OCI-LY1 (cell line): ENCODE measurements around the gene CC2D2A.
A peak's percentile ranks its signal among the peaks of the same experiment; 100 is the strongest.

Experiments used
- H2AFZ ChIP-seq: fragments of 200-600 bp; sonication (generic), shearing (Covaris generic); 2 replicates; pipeline ENCODE4 v1.6.0; 2014; ENCODE audit warnings: antibody characterized with exemption, mild to moderate bottlenecking, low read length
- H3F3A ChIP-seq: fragments of 200-600 bp; sonication (generic), shearing (Covaris generic); 2 replicates; pipeline ENCODE4 v1.6.0; 2014; ENCODE audit warnings: mild to moderate bottlenecking, antibody characterized with exemption, low read length, moderate library complexity; ENCODE audit not compliant: insufficient read depth
- H3K27ac ChIP-seq: fragments of 200-600 bp; sonication (generic); 2 replicates; pipeline ENCODE4 v1.5.1; 2014; ENCODE audit warnings: low read length, mixed run types, mild to moderate bottlenecking, low read depth; ENCODE audit not compliant: poor library complexity, severe bottlenecking
- H3K27me3 ChIP-seq: fragments of 200-600 bp; sonication (generic); 2 replicates; pipeline ENCODE4 v1.6.0; 2014; ENCODE audit warnings: antibody characterized with exemption, mild to moderate bottlenecking, low read length, moderate library complexity; ENCODE audit not compliant: insufficient read depth
- H3K36me3 ChIP-seq: fragments of 200-600 bp; sonication (generic); 2 replicates; pipeline ENCODE4 v1.6.1; 2014; ENCODE audit warnings: mild to moderate bottlenecking, antibody characterized with exemption, low read length, moderate library complexity, mixed read lengths; ENCODE audit not compliant: insufficient read depth
- H3K4me1 ChIP-seq: fragments of 200-600 bp; sonication (generic); 2 replicates; pipeline ENCODE4 v1.5.1; 2014; ENCODE audit warnings: mild to moderate bottlenecking, low read length, moderate library complexity; ENCODE audit not compliant: insufficient read depth, severe bottlenecking
- H3K4me2 ChIP-seq: fragments of 200-600 bp; sonication (generic), shearing (Covaris generic); 2 replicates; pipeline ENCODE4 v1.6.1; 2014; ENCODE audit warnings: low read length
- H3K4me3 ChIP-seq: fragments of 200-600 bp; sonication (generic); 2 replicates; pipeline ENCODE4 v1.5.1; 2014; ENCODE audit warnings: low read length, low read depth, mild to moderate bottlenecking, mixed read lengths; ENCODE audit not compliant: poor library complexity, severe bottlenecking
- H3K79me2 ChIP-seq: fragments of 200-600 bp; shearing (Covaris generic); 2 replicates; pipeline ENCODE4 v1.6.1; 2016; ENCODE audit warnings: mixed run types, low read length, mixed read lengths; ENCODE audit not compliant: insufficient read depth
- H3K9ac ChIP-seq: fragments of 200-600 bp; sonication (generic), shearing (Covaris generic); 2 replicates; pipeline ENCODE4 v1.6.1; 2014; ENCODE audit warnings: mild to moderate bottlenecking, low read length, mixed read lengths
- H3K9me2 ChIP-seq: fragments of 200-600 bp; sonication (generic), shearing (Covaris generic); 2 replicates; pipeline ENCODE4 v1.6.1; 2014; ENCODE audit warnings: low read depth, mild to moderate bottlenecking, low read length, mixed read lengths
- H3K9me3 ChIP-seq: fragments of 200-600 bp; shearing (Covaris generic); 2 replicates; pipeline ENCODE4 v1.6.1; 2014; ENCODE audit warnings: low read length, mixed read lengths
- H4K20me1 ChIP-seq: fragments of 200-600 bp; sonication (generic), shearing (Covaris generic); 2 replicates; pipeline ENCODE4 v1.6.0; 2016; ENCODE audit warnings: mild to moderate bottlenecking, low read length; ENCODE audit not compliant: insufficient read depth
- EZH2 ChIP-seq: fragments of 200-600 bp; sonication (generic), shearing (Covaris generic); IDR thresholded peaks from 2 replicates; pipeline ENCODE4 v1.8.0; 2017; ENCODE audit warnings: borderline replicate concordance, mixed run types, mild to moderate bottlenecking, antibody characterized with exemption, low read length, moderate library complexity, mixed read lengths
- TF ChIP-seq, protein P1 (sequence below): fragments of 200-600 bp; sonication (generic), shearing (Covaris generic); IDR thresholded peaks from 2 replicates; pipeline ENCODE4 v1.5.1; 2017; ENCODE audit warnings: mild to moderate bottlenecking, antibody characterized with exemption, low read length, moderate library complexity, mixed read lengths

The CC2D2A gene

DNA sequence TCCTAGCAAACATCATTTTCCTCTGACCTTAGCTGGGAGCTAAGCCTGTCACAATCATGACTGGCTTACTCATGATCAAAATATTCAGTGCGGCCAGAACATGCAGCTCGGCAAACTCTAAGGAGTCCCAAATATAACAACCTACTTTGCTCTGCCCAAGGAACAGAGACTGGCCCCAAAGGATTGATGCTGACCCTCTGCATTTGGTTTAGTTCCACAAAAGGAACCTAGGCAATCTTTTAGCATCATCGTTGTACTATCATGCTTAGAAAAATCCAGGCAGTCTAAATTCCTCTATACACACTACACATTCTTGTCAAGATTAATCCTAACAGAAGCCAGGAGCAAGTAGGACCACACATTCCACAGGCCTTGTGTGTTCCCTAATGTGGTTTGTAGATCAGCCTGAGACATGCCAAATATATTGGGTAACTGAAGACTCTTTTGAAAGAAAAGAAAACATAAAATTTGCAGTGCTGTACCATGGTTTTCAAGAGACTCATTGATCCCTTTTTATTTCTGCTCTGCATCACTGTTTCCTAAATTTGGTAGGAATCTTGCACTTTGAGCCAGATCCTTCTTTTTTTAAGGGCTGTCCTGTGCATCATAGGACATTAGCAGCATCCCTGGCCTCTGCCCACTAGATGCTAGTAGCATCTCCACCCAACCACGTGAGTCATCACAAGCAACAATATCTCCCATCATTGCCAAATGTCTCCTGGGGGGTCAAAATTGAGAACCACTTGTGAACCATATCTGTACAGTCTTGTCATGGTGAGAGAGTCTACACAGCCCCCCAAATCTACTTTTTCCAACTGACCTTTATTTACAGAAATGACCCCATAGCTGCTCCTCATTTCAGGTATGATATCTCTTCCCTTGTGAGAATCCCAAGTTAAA lies 17.6 kb upstream of the CC2D2A start:
- Histone ChIP-seq H4K20me1 (no peaks in the 10 kb centered on the region), H3K27ac (no peak overlapping the region), H3F3A (no peaks in the 10 kb centered on the region), H3K4me2 (no peak overlapping the region), H3K4me3 (no peak overlapping the region), H3K9ac (no peak overlapping the region), H3K27me3 (no peaks in the 10 kb centered on the region), H3K9me2 (no peaks in the 10 kb centered on the region), H3K9me3 (no peaks in the 10 kb centered on the region), H3K4me1 (peaks cover 5% of the 10 kb centered on the region), H3K79me2 (no peaks in the 10 kb centered on the region), H2AFZ (no peak overlapping the region), H3K36me3 (no peaks in the 10 kb centered on the region)
- no peak for TF ChIP-seq EZH2
- TF ChIP-seq, protein P1, sequence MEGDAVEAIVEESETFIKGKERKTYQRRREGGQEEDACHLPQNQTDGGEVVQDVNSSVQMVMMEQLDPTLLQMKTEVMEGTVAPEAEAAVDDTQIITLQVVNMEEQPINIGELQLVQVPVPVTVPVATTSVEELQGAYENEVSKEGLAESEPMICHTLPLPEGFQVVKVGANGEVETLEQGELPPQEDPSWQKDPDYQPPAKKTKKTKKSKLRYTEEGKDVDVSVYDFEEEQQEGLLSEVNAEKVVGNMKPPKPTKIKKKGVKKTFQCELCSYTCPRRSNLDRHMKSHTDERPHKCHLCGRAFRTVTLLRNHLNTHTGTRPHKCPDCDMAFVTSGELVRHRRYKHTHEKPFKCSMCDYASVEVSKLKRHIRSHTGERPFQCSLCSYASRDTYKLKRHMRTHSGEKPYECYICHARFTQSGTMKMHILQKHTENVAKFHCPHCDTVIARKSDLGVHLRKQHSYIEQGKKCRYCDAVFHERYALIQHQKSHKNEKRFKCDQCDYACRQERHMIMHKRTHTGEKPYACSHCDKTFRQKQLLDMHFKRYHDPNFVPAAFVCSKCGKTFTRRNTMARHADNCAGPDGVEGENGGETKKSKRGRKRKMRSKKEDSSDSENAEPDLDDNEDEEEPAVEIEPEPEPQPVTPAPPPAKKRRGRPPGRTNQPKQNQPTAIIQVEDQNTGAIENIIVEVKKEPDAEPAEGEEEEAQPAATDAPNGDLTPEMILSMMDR: no peak

DNA sequence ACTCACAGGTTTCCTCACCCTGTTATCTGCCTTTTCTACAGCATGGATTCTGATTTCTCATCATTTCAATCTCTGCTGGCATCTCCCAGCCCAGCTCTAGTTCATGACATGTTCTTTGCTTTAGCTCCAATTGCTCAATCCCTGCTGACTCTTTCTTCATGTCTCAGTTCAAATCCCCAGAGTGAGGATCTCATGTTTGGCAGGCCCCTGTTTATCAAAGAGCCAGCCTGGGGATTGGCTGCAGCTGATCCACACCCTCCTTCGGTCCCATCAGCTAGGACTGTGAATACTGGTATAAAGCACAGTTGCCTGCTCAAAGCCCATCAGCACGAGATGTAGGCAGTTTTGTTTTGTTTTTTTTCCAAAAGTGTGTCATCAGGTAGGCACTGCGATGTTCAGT lies 14.4 kb upstream of the CC2D2A start:
- no peaks in the 10 kb centered on the region for H3K36me3 ChIP-seq
- no peaks in the 10 kb centered on the region for H4K20me1 ChIP-seq
- no peak overlapping the region for H3K4me3 ChIP-seq
- no peaks in the 10 kb centered on the region for H3K79me2 ChIP-seq
- H3F3A ChIP-seq: no peaks in the 10 kb centered on the region
- H3K27ac ChIP-seq: no peak overlapping the region
- no peaks in the 10 kb centered on the region for H3K9me2 ChIP-seq
- no peaks in the 10 kb centered on the region for H3K9me3 ChIP-seq
- TF ChIP-seq EZH2: no peak
- TF ChIP-seq, protein P1: no peak
- peaks cover 5% of the 10 kb centered on the region for H3K4me1 ChIP-seq
- H3K27me3 ChIP-seq: no peaks in the 10 kb centered on the region
- H2AFZ ChIP-seq: no peak overlapping the region
- no peak overlapping the region for H3K9ac ChIP-seq
- H3K4me2 ChIP-seq: no peak overlapping the region

DNA sequence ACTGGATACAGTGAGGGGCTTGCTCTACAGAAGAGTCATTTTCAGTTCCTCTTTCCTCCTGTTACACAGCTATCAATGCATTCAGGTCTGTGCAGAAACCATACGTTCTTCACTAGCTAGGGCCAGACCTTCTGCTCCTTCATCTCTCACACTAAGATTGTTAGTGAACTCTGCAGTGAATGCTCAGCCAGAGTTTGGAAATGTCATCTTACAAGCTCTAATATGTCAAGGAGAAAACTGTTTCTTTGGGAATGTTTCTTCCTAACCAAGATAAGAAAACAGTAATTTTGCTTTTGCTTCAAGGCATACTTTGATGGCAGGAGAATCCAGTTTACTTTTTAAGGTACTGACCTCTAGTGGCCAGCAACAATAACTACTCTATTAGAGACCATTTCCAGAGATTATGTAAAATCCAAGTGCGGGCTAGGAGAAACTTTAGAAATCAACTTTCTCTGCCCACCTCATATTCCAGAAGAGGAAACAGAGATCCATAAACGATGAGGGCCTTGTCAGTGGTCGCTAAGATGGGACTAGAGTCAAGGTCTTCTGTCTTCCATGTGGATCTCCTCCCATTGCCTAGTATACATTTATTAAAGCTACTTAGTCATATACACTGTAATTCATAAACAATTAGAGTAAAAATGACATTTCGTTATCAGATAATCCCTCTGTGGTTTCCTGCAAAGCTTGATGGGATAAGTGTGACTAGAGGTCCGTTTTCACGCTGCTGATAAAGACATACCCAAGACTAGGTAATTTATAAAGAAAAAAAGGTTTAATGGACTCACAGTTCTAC lies 12.1 kb upstream of the CC2D2A start:
- H3K79me2 ChIP-seq: no peaks in the 10 kb centered on the region
- H3F3A ChIP-seq: no peaks in the 10 kb centered on the region
- H3K4me1 ChIP-seq: peaks cover 5% of the 10 kb centered on the region
- H3K27me3 ChIP-seq: no peaks in the 10 kb centered on the region
- peak overlapping the region; percentile 34 for H3K4me2 ChIP-seq
- H2AFZ ChIP-seq: no peak overlapping the region
- H3K36me3 ChIP-seq: no peaks in the 10 kb centered on the region
- H3K27ac ChIP-seq: no peak overlapping the region
- no peaks in the 10 kb centered on the region for H3K9me2 ChIP-seq
- no peaks in the 10 kb centered on the region for H3K9me3 ChIP-seq
- H3K4me3 ChIP-seq: no peak overlapping the region
- no peak for TF ChIP-seq EZH2
- TF ChIP-seq, protein P1: peak; percentile 68
- no peaks in the 10 kb centered on the region for H4K20me1 ChIP-seq
- H3K9ac ChIP-seq: no peak overlapping the region
